SK-N-MC (cell line): Measurements from ENCODE around the gene ELN.

Experiments
- EZH2 ChIP-seq: fragments of 200-600 bp; sonication (generic); IDR thresholded peaks from one replicate; pipeline ENCODE4 v1.6.1; 2017; ENCODE audit warnings: antibody characterized with exemption
- POLR2AphosphoS5 ChIP-seq: IDR thresholded peaks from 2 replicates; pipeline ENCODE4 v1.6.1; 2012; ENCODE audit warnings: mild to moderate bottlenecking, low read depth, low read length, borderline replicate concordance

DNA sequence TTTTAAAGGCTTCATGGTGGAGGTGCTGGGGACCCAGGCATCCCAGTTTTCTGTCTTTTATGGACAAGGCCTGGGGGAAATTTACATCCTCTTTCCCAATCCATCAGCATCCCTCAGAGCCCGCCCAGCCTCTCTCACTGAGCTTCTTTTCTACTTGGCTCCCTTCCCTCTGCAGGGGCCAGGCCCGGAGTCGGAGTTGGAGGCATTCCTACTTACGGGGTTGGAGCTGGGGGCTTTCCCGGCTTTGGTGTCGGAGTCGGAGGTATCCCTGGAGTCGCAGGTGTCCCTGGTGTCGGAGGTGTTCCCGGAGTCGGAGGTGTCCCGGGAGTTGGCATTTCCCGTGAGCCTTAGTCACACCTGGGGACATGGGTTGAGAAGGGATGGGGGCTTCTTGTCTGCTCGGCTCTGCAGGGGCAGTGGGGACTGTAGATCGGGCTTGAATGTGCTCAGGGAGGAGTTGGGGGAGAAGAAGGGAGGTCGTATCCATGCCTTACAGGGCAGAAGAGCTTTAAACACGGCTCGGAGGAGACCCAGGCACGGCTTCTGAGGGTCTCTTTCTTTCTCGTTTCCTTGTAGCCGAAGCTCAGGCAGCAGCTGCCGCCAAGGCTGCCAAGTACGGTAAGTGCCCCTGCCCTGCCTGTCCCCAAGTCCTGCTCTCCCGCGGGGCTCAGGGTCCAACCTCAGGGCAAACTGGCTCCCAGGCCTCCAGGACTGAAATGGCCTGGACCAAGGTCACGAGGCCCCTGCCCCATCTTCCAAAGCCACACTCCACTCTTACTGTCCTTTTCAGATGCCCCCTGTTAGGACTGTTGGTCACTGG is 28.3 kb downstream of the ELN start:
- no peak for TF ChIP-seq EZH2
- no peak for TF ChIP-seq POLR2AphosphoS5
